Measurements from ENCODE around the gene FXYD4. TPM values are rescaled to one million over a fixed set of nuclear protein-coding genes. Genes with fewer than 3 reads are reported as not detected.

FXYD4 gene
- total and polyA plus RNA-seq, 4 donors = 0.65 to 3.9 (median 2.9) TPM; not detected in 1

- ATAC-seq (ENCODE audit: insufficient read depth, low FRiP score) (no peak), DNase-seq (no peak)
- Histone ChIP-seq H3K27me3 (ENCODE audit: control insufficient read depth in 3 of 3, insufficient read depth in 3 of 3, low read length in 2 of 3) (peaks cover 0 to 6% (median 2%) of the 10 kb centered on the region in 3 donors), H3K4me1 (ENCODE audit: control insufficient read depth in 5 of 5, insufficient read depth in 5 of 5, low read length in 5 of 5) (no peaks in the 10 kb centered on the region), H3K27ac (ENCODE audit: low read depth in 1 of 2, low read length in 1 of 2) (no peak overlapping the region), H3K9ac (ENCODE audit: insufficient read depth in 1 of 2, low read length in 2 of 2) (no peak overlapping the region), H3K4me3 (no peak overlapping the region), H3K36me3 (ENCODE audit: control insufficient read depth in 4 of 4, insufficient read depth in 4 of 4, low read length in 4 of 4) (no peaks in the 10 kb centered on the region), H3K9me3 (ENCODE audit: control insufficient read depth in 4 of 4, insufficient read depth in 3 of 4, low read length in 3 of 4) (no peaks in the 10 kb centered on the region)
- WGBS, 2 donors = 41 to 64% methylated on average over 3 of the region's 3 CpGs
- TF ChIP-seq CTCF (IDR thresholded peaks at IDR 0.05; ENCODE audit: control extremely low read depth, extremely low read depth) = no peak
Measured at GRCh38 chr10:43353495-43354329, 17.7 kb upstream of the FXYD4 start.

- Histone ChIP-seq H3K27ac (ENCODE audit: low read depth in 1 of 2, low read length in 1 of 2) (no peak overlapping the region), H3K9me3 (ENCODE audit: control insufficient read depth in 4 of 4, insufficient read depth in 3 of 4, low read length in 3 of 4) (no peaks in the 10 kb centered on the region), H3K27me3 (ENCODE audit: control insufficient read depth in 3 of 3, insufficient read depth in 3 of 3, low read length in 2 of 3) (peaks cover 0 to 6% (median 2%) of the 10 kb centered on the region in 3 donors), H3K9ac (ENCODE audit: insufficient read depth in 1 of 2, low read length in 2 of 2) (no peak overlapping the region), H3K4me3 (no peak overlapping the region), H3K36me3 (ENCODE audit: control insufficient read depth in 4 of 4, insufficient read depth in 4 of 4, low read length in 4 of 4) (no peaks in the 10 kb centered on the region), H3K4me1 (ENCODE audit: control insufficient read depth in 5 of 5, insufficient read depth in 5 of 5, low read length in 5 of 5) (no peaks in the 10 kb centered on the region)
- DNase-seq = no peak
- 75 to 84% methylated on average over 2 of the region's 2 CpGs for WGBS, 2 donors
- TF ChIP-seq CTCF (IDR thresholded peaks at IDR 0.05; ENCODE audit: control extremely low read depth, extremely low read depth) = no peak
- ATAC-seq (ENCODE audit: insufficient read depth, low FRiP score) = no peak
Measured at GRCh38 chr10:43354330-43354635, 17.2 kb upstream of the FXYD4 start.

GRCh38 chr10:43354879-43355380 is 16.5 kb upstream of the FXYD4 start:
- DNase-seq = no peak
- no peaks in the 10 kb centered on the region for H3K9me3 ChIP-seq (ENCODE audit: control insufficient read depth in 4 of 4, insufficient read depth in 3 of 4, low read length in 3 of 4)
- ATAC-seq (ENCODE audit: insufficient read depth, low FRiP score) = no peak
- H3K4me1 ChIP-seq (ENCODE audit: control insufficient read depth in 5 of 5, insufficient read depth in 5 of 5, low read length in 5 of 5) = no peaks in the 10 kb centered on the region
- peaks cover 0 to 6% (median 2%) of the 10 kb centered on the region in 3 donors for H3K27me3 ChIP-seq (ENCODE audit: control insufficient read depth in 3 of 3, insufficient read depth in 3 of 3, low read length in 2 of 3)
- H3K27ac ChIP-seq (ENCODE audit: low read depth in 1 of 2, low read length in 1 of 2) = no peak overlapping the region
- TF ChIP-seq CTCF (IDR thresholded peaks at IDR 0.05; ENCODE audit: control extremely low read depth, extremely low read depth) = no peak
- WGBS, 2 donors = 30 to 47% methylated on average over 2 of the region's 2 CpGs
- no peak overlapping the region for H3K9ac ChIP-seq (ENCODE audit: insufficient read depth in 1 of 2, low read length in 2 of 2)
- H3K4me3 ChIP-seq = no peak overlapping the region
- no peaks in the 10 kb centered on the region for H3K36me3 ChIP-seq (ENCODE audit: control insufficient read depth in 4 of 4, insufficient read depth in 4 of 4, low read length in 4 of 4)

Data from lung (tissue), 12 donors.